GM12891 (cell line): ENCODE measurements around the gene SYCE1.

ENCODE experiments used
- PAX5 ChIP-seq: IDR thresholded peaks from 2 replicates; pipeline ENCODE4 v1.6.1; 2011; ENCODE audit warnings: low read length, moderate library complexity, mild to moderate bottlenecking; ENCODE audit not compliant: insufficient read depth, severe bottlenecking
- POLR2A ChIP-seq: IDR thresholded peaks from 2 replicates; pipeline ENCODE4 v1.6.1; 2011; ENCODE audit warnings: low read depth, low read length, control low read depth
- POLR2AphosphoS5 ChIP-seq: IDR thresholded peaks from 2 replicates; pipeline ENCODE4 v1.6.1; 2011; ENCODE audit warnings: low read depth, low read length, control low read depth
- TAF1 ChIP-seq: IDR thresholded peaks from 2 replicates; pipeline ENCODE4 v1.6.1; 2011; ENCODE audit warnings: low read depth, low read length, control low read depth

DNA sequence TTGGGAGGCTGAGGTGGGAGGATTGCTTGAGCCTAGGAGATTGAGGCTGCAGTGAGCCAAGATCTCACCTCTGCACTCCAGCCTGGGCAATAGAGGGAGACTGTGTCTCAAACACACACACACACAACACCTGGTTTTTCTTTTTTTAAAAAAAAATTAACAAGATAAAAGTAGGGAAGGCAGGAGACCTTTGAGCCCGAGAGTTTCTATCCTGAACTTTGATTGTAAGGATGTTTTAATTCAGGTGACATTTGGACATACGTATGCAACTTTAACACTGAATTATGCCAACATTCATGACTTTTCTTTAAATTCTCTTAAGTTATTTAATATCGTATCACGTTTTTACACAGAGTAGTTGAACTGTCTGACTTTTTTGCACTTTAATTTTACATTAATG, 49.9 kb downstream of the SYCE1 start:
- no peak for TF ChIP-seq POLR2AphosphoS5
- TF ChIP-seq POLR2A, result no peak
- TF ChIP-seq TAF1, result no peak
- no peak for TF ChIP-seq PAX5
